HuH-7 (cell line): Measurements from ENCODE around the gene KCP.
A peak's percentile ranks its signal among the peaks of the same experiment; 100 is the strongest.

ENCODE experiments used
- DNase-seq: peaks from one replicate; pipeline ENCODE4 v3.0.0; 2011; ENCODE audit warnings: low spot score

The KCP gene

DNA sequence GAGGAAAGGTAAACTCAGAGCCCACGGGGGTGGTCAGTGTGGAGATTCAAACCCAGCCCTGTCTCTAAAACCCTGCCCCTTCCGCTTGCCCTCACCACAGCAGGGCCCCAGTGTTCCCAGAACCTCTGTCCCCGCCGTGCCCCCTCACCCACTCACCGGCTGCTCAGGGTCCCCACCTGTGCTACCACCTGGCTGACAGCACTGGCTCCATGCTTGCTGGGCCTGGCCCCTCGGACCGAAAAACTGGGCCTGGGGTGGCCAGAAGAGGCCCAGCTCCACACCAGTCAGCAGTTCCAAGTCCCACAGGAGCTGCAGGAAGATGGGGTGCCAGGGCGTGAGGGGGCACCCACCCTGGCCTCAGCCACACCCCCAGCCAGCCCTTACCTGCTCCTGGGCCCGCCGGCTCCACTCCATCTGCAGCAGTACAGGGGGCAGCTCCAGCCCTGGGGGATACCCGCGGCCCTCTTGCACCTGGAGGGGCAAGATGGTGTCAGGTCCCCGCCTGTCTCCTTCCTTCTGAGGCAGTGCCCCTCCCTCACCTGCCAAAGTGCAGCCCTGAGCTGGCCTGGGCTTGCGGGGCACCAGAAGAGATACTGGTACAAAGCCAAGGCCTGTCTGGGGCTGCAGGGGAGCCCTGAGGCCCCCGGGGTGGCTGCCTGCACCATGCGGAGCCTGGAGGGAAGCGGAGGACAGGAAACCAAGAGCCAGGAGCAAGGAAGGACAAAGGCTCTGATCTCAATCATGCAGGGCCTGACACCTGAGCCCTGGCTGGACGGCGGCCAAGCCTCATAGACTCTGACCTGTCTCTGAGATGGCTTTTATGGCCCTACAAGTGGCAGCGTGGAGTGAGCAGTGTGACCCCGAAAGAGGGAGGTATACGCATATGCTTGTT, 36.1 kb downstream of the KCP start:
- no peak for DNase-seq

DNA sequence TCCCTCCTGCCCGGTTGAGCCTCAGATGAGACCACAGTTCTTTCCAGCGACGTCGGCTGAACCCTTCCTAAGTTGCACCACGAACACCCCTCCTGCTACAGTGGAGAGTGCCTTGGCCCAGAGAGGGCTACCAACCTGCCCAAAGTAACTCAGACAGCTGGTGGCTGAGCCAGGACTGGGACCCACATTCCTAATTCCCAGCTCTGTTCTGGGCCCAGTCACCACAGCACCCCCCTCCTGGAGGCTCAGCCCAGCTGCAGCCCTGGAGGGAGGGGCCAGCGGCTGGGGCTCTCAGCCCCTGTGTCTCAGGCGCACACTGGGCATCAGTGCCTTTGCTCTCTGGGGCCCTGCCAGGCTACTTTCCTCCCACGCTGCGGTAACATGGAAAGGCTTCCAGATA, 37.3 kb downstream of the KCP start:
- no peak for DNase-seq

DNA sequence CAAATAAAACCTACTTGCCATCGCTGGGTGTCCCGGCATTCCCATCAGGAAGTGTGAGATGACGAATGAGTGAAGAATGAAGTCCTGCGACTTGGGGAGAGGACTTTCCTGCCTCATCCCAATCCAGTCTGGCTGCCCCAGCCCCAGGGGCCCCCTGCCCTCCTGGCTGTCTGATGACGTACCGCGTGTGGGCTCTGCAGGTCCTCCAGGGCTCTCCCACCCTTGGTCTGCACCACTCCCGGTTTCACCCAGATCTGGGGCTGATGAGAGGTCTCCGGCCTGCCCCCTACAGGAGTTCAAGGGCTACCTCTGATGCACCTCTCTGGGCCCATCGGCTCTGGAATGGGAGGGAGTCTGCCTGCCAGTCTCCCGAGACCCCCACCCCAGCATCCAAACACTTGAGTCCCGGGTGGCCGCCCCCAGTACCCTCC, 38.1 kb downstream of the KCP start:
- DNase-seq = no peak

DNA sequence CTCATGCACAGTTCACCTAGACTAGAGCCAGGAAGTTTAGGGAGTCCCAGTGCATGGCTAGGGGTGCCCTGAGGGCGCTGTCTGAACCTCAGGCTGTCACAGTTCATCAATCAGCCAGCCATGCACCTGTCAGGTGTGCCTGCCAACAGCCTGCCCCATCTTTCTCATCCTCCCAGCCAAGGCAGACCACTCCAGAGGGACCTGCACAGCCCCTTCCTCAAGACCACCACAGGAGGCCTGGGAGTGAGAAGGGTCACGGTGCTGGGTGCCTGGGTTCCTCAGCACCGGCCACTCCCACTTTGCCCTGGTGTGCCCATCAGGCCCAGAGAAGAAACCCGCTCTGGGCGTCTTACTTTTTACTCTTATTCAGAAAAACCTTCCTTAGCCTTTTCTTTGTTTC, 39.5 kb downstream of the KCP start:
- no peak for DNase-seq

DNA sequence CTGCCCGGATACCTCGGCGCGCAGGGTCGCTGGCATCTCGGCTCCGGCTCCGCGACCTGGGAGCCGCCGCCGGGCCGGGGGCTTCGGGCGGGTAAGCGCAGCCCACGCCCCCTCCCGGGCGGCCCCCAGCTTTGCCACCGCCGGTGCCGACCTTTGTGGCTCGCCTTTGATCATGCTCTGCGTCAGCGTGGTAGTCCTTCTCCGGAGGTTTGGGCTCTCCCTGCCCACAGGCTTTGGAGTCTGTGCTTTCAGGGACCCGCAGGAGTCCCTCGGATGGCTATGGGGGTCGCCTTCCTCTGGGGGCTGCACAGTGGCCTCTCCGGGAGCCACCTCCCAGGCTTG, 40.6 kb downstream of the KCP start:
- no peak for DNase-seq

DNA sequence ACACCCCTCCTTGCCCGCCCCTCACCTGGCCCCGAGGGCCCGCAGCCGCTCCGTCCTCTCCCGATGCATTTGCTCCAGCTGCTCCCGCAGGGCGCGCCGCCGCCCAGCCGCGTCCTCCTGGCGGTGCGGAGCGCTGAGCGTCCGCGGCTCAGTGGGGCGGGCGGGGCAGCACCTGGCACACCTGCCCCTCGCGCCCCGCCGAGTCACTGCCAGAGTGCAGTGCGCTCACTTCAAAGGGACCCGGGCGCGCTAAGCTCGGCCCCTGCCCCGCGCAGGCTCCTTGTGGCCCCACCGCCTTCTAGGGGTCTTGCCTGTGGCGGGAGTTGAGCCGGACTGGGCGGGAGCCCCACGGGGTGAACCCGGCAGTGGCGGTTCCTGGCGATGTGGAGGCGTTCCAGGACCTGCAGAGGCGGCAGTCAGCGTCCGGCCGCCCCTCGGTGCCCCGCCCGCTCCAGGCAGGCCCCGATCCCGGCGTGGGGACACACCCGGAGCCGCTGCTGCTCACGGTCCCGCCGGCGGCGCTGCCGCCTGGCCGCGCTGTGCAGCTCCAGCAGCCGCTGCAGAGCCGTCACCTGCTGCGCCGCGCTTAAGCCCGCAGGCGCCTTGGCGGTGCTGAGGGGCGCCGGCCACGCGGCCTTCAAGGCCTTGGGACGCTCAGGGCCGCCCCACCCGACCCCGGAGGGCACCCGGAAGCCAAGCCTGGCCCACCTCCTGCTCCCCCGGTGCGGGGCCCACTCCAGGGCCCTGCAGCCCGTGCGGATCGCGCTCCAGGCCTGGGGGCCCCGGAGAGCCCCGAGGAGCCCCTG, 41.2 kb downstream of the KCP start:
- DNase-seq = peak; percentile 84

DNA sequence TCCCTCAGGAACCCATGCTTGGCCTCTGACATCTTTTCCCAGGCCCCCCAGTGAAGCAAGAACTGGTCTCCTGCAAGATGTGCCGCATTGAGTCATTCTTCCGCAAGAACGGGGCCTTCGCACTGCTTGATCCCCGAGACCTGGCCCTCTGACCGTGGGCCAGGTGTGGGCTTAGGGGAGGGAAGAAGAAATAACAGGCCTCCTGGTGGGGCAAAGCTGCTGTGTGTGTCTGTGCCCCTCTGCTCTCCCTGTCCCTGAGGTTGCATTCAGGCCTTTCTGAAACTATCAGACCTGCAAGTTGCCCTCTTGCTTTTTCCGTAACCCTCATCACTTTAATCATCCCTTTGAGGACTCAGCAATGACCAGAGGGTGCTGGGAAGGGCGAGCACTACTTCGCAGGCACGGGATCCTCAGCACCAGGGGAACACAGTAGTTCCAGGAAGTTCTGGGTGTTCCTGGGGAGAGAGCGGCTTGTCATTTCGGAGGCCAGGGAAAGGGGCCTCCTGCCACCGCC, 41.8 kb downstream of the KCP start:
- DNase-seq = no peak

DNA sequence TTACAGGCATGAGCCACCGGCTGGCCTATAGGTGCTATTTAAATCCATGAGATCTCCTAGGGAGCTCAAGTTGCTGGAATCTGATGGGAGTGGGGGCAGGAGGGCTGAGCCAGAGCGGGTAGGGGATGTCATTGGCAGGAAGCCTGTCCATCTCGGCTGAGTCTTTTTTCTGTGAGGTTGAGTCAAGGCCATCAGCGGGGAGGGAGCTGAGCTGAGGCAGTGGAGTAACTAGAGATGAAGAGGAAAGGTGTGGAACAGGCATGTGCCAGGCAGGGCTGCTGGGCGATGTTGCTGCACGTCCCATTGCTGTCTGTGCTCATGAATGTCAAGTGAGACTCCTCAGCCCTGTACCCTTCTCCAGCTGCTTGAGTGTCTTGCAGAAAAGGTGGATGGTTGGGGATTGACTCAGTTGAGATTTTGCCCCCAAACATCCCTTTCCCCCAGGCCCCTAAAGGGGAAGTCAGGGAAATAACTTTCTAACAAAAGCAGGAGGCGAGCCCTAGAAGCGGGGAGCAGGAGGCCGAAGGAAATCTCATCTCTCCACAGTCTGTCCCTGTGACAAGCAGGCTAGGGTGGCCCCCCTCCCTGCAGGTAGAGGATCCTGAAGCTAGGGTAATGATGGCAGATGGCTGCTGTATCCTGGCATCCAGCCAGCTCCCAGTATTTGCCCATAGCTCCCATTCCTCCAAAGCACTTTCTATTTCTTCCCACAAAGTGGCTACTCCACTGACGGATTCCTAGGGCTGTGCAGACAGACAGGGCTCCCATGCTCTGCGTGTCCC, 42.5 kb downstream of the KCP start:
- DNase-seq = no peak

DNA sequence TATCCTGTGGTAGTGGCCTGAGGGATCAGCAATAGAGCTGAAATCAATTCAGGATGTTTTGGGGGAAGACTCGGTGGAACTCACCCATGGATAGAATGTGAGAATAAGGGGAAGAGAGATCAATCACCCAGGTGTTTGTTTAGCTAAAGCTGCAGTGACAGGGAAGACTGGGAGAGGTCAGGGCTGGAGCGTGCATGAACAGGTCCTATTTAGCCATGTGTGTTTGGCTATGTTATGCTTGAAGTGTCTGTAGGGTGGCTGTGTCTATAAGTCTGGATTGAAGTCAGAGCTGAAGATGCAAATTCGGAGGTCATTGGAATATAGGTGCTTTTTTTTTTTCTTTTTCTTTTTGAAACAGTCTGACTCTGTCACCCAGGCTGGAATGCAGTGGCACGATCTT, 43.3 kb downstream of the KCP start:
- DNase-seq = no peak

DNA sequence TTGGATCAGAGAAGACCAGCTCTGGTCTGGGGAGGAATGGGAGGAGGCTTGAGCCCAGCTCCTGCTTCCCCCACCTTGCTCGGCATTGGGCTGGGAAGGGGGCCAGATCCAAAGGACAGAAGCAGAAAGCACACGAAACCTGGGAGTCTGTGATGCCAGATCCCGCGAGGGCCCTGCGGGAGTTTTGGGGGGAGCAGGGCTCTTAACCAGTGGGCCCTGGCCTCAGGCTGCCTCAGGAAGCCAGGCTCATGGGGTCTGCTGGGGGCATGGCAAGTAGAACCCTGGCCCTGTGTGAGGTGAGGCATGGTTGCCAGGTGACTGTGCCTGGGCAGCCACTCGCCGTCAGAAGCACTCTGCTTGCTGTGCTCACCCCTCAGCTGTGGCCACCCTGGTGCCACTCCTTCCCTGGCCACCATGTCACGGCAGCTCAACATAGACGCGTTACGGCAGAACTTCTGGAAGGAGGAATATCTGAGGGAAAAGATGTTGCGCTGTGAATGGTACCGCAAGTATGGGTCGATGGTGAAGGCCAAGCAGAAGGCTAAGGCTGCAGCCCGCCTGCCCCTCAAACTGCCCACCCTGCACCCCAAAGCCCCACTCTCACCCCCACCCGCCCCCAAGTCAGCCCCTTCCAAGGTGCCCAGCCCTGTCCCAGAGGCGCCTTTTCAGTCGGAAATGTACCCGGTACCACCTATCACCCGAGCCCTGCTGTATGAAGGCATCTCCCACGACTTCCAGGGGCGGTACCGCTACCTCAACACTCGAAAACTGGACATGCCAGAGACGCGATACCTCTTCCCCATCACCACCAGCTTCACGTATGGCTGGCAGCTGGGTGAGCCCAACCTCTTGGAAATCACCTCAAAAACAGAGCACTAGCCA, 44.3 kb downstream of the KCP start:
- DNase-seq = no peak

DNA sequence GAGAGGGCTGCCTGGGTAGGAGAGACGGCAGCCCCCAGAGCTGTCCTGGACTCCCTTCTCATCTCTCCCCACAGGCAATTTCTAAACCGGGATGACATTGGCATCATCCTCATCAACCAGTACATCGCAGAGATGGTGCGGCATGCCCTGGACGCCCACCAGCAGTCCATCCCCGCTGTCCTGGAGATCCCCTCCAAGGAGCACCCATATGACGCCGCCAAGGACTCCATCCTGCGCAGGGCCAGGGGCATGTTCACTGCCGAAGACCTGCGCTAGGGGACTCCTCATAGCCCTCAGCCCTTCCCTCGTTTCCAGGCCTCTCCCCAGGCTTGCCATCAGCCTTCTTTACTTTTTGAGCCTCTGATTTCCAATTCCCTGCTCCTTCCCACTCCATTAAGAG, 45.2 kb downstream of the KCP start:
- DNase-seq = no peak

DNA sequence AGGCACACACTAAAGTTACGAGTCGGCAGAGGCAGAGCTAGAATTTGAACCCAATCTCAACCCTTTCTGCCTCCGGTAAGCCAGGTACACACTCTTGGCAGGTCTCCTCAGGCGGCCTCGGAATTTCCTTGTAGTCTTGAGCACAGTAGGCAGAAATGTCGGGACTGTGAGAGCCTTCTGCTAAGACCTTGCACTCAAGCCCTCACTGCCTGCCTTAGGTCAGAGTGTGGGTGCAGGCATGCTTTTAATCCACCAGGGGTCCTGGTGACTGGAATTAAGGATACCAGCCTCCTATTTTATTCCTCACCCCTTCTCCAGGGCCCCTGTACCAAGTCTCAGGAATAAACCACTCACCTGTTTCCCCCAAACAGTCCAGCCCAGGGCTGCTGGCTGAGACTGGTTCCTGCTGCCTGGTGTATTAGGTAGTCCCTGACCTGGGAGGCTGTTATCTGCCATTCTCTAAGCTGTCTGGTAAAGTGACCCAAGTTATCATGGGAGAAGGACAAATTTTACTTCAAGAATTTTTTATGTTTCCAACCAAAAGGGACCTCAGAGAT, 47.0 kb downstream of the KCP start:
- DNase-seq = peak; percentile 86

DNA sequence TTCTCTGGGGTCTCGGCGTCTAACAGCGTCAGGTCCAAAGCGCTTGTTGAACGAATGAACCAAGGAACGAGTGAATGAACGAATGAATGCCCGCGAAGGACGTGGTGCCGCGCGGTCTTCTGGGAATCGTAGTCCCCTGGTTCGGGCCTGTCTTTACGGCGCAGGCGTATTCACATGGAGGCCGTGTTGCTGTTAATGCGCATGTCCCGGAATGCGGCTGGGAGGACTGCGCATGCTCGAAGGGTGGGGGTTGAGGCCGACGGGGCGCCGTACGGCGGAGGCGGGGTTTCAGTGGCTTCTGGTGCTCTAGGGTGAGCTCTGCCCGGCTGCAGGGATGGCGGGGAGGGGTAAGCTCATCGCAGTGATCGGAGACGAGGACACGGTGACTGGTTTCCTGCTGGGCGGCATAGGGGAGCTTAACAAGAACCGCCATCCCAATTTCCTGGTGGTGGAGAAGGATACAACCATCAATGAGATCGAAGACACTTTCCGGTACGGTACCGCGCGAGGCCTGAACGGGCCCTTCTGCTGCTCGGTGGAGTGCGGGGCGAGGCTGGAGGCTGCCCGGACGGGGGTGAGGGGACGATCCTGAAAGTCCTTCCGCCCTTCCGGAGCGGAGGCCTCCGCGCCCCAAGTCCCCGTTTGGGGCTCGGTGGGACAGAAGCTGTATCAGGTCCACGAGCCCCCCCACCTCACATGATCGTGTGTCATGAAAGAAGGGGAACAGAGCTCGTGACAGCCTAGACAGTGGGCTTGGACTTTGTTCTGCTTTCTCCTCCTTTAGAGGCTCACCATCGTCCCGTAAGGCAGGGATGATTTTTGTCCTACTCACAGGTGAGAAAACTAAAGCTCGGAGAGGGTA, 47.7 kb downstream of the KCP start, which contains the start of gene ATP6V1F:
Gene ATP6V1F, plus strand, starts transcription at position 286 of the 862 bp plus-strand sequence. Its CDS starts 49 bp downstream, at position 335.
- DNase-seq = peak; percentile 99

DNA sequence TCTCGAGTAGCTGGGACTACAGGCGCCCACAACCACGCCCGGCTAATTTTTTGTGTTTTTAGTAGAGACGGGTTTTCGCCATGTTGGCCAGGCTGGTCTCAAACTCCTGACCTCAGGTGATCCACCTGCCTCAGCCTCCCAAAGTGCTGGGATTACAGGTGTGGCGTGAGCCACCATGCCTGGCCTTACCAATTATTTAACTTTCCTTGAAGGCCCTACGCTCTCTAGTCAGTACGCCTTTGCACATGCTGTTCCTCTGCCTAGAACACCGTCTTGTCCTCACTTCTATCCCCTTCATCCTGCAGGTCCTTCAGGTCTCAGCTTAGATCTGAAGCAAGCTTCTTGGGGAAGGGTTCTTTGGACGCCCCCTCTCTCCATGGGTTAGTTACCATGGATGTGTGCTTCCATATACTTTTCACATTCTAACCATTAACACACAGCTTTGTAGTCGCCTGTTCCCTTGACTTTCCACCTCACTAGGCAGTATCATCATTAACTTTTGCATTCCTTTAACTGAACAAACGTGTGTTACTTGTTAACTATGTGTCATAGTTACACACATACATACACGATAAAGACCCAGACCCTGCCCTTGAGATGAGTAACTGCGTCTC, 48.4 kb downstream of the KCP start:
- no peak for DNase-seq

DNA sequence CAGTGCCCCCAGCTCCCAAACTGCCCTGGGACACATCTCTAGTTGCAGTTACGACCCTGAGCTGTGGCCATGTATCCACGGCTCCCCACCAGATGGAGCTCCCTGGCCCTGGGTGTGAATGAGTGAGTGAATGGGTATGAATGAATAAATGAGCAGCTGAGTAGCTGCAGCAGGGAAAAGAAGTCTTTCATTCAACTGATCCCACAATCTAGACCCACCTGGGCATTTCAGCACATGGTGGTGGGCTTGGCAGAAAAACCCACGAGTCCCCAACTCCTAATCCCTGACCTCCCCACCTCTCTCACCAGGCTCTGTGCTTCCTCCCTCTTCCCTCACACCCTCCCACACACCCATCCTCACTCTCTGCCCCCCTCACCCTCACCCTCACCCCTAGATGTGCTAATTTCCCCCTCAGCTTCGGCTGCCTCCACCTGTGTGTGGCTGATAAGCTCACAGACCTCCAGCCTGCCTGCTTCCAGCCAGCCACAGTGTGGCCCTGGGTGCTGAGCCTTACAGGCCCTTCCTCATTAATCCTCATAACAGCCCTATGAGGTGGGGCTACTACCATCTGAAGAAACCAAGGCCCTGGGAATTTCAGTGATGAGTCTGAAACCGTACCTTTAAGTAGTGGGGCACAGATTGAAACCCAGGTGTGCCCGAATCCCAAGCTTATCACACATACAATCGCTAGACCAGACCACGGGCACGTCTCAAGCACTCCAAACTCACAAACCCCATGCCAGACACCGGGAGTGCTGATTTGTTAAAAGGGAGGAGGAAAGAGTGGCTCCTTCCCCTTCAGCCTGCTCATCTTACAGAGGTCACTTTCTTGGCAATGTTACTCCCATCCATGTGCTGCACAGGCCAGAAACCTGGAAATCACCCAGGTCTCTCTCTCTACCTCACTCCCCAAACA, 50.1 kb downstream of the KCP start:
- DNase-seq = peak; percentile 65

DNA sequence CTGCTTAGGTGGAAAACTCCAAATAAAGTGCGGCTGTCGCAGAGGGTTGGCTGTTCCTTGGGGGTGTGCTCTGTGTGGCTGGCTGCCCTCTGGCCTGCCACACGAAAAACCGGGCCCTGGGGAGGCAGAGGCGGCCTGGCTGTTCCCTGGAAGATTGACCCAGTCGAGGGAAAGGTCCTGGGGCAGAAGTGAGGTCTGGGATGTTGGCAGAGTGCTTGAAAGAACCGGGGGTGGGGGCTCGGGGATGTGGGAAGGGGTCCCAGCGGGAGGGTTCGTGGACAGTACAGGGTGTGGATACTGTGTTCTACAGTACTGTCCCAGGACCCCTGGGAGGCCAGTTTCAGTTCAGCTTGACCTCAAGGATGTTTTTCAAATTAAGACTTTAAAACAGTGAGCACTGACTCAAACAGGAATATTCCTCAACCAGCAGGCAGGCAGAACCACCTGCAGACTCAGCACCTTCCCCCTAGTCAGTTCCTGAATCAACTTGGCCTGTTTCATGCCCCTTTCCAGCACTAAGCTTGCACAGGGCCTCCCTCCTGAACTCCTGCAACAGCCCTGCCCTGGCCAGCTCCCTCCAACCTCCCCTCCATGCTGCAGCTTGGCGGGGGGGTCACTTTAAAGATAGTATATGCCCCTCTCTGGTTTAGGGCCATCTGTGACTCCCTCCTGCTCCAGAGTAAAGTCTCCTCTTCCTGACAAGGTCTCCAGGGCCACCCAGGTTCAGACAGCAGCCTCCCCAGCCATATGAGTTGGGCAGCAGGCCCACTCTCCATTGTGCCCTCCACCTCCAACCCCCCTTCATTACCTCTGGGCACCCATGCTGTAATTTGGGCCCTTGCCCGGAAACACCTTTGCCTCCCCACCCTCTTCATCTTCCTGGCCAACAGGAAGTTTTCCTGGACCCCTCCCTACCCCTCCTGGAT, 51.0 kb downstream of the KCP start:
- no peak for DNase-seq
